Ammon's horn (tissue), 1 donor: ENCODE results near the gene SCNN1B.
"Not testable (repeated sequence)": the region's sequence is repeated elsewhere in the genome, so short reads cannot be mapped to it uniquely, and the experiment has no call there.

Source experiments
- DNase-seq: peaks from one replicate; pipeline ENCODE4 v3.0.0-alpha.2; 2016; ENCODE audit warnings: low spot score

Gene SCNN1B

GRCh38 chr16:23288726-23289512, 13.2 kb upstream of the SCNN1B start:
- DNase-seq = no peak

- DNase-seq = no peak
These were observed 11.7 kb upstream of the SCNN1B start for GRCh38 chr16:23290189-23291062.

GRCh38 chr16:23293016-23293415, 9.1 kb upstream of the SCNN1B start:
- DNase-seq = no peak

GRCh38 chr16:23294260-23294659, 7.8 kb upstream of the SCNN1B start:
- DNase-seq = no peak

GRCh38 chr16:23296994-23297393, 5.1 kb upstream of the SCNN1B start:
- DNase-seq = no peak

- no peak for DNase-seq
These were observed 3.7 kb upstream of the SCNN1B start for GRCh38 chr16:23298290-23298915.

GRCh38 chr16:23299815-23300214, 2.3 kb upstream of the SCNN1B start:
- not testable (repeated sequence) for DNase-seq

GRCh38 chr16:23301251-23302044, 654 bp upstream of the SCNN1B start:
- no peak for DNase-seq

GRCh38 chr16:23303685-23304084, 1.6 kb downstream of the SCNN1B start:
- DNase-seq = no peak

GRCh38 chr16:23304620-23305019, 2.5 kb downstream of the SCNN1B start:
- no peak for DNase-seq

GRCh38 chr16:23306199-23307100, 4.3 kb downstream of the SCNN1B start:
- DNase-seq = no peak

GRCh38 chr16:23310217-23310616, 8.1 kb downstream of the SCNN1B start:
- no peak for DNase-seq

GRCh38 chr16:23310744-23311143, 8.6 kb downstream of the SCNN1B start:
- no peak for DNase-seq

GRCh38 chr16:23316232-23316631, 14.1 kb downstream of the SCNN1B start:
- DNase-seq = no peak

- DNase-seq = no peak
These were observed 14.6 kb downstream of the SCNN1B start for GRCh38 chr16:23316634-23317265.

- DNase-seq = no peak
These were observed 15.2 kb downstream of the SCNN1B start for GRCh38 chr16:23317266-23317661.

- no peak for DNase-seq
These were observed 15.6 kb downstream of the SCNN1B start for GRCh38 chr16:23317751-23318150.

GRCh38 chr16:23318639-23319038, 16.5 kb downstream of the SCNN1B start:
- no peak for DNase-seq

- no peak for DNase-seq
These were observed 17.9 kb downstream of the SCNN1B start for GRCh38 chr16:23319861-23320615.

GRCh38 chr16:23320693-23321092, 18.6 kb downstream of the SCNN1B start:
- DNase-seq = no peak
